ENCODE results near the gene RALGAPA2.

RALGAPA2 gene

DNA sequence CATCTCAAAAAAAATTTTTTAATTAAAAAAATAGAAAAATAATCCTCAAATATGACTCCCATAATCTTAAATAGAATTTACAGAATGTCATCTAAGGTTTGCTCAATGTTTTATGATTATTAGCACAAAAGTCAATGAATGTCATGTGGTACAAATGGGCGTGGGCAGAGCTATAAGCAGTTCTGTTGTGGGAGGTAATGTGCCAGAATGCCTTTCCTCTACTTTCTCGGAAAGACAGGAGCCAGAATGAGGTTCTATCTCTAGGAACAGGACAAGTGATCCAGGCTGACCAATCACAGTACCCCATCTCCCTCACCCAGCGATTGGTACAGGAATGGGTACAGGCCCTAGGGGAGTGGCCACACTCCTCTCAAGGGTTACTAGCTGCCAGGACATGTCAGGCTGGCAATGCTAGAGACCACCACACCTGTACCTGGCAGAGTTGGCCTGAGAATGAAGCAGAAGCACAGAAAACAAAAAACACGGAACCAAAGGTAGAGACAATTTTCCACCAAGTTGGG is 15.1 kb downstream of the RALGAPA2 start:
- no peaks in the 10 kb centered on the region for H3K27me3 ChIP-seq (ENCODE audit: insufficient read depth, low read length)

GRCh38 chr20:20695250-20695816 is 17.1 kb downstream of the RALGAPA2 start:
- H3K4me1 ChIP-seq (ENCODE audit: insufficient read depth, low read length): no peaks in the 10 kb centered on the region
- no peaks in the 10 kb centered on the region for H3K36me3 ChIP-seq (ENCODE audit: insufficient read depth, low read depth, low read length)
- no peak overlapping the region for H3K4me3 ChIP-seq (ENCODE audit: low read length)
- no peak overlapping the region for H3K9ac ChIP-seq (ENCODE audit: low read depth, low read length)
- no peaks in the 10 kb centered on the region for H3K9me3 ChIP-seq (ENCODE audit: insufficient read depth, low read depth, low read length)
- no peak overlapping the region for H3K27ac ChIP-seq (ENCODE audit: low read length)
- H3K27me3 ChIP-seq (ENCODE audit: insufficient read depth, low read length): no peaks in the 10 kb centered on the region

More for the DNA sequence above, 15.1 kb downstream of the RALGAPA2 start:
- no peak overlapping the region for H3K4me3 ChIP-seq (ENCODE audit: low read length)
- H3K9me3 ChIP-seq (ENCODE audit: insufficient read depth, low read depth, low read length): no peaks in the 10 kb centered on the region
- no peaks in the 10 kb centered on the region for H3K4me1 ChIP-seq (ENCODE audit: insufficient read depth, low read length)
- H3K9ac ChIP-seq (ENCODE audit: low read depth, low read length): no peak overlapping the region
- H3K27ac ChIP-seq (ENCODE audit: low read length): no peak overlapping the region
- H3K36me3 ChIP-seq (ENCODE audit: insufficient read depth, low read depth, low read length): no peaks in the 10 kb centered on the region

- Histone ChIP-seq H3K27ac (ENCODE audit: low read length) (no peak overlapping the region), H3K9me3 (ENCODE audit: insufficient read depth, low read depth, low read length) (no peaks in the 10 kb centered on the region), H3K27me3 (ENCODE audit: insufficient read depth, low read length) (no peaks in the 10 kb centered on the region), H3K4me1 (ENCODE audit: insufficient read depth, low read length) (no peaks in the 10 kb centered on the region), H3K9ac (ENCODE audit: low read depth, low read length) (no peak overlapping the region), H3K36me3 (ENCODE audit: insufficient read depth, low read depth, low read length) (no peaks in the 10 kb centered on the region), H3K4me3 (ENCODE audit: low read length) (no peak overlapping the region)
Measured at GRCh38 chr20:20694591-20694990, 17.9 kb downstream of the RALGAPA2 start.

GRCh38 chr20:20692587-20692986 is 19.9 kb downstream of the RALGAPA2 start:
- no peak overlapping the region for H3K27ac ChIP-seq (ENCODE audit: low read length)
- no peak overlapping the region for H3K9ac ChIP-seq (ENCODE audit: low read depth, low read length)
- no peak overlapping the region for H3K4me3 ChIP-seq (ENCODE audit: low read length)
- no peaks in the 10 kb centered on the region for H3K4me1 ChIP-seq (ENCODE audit: insufficient read depth, low read length)
- H3K36me3 ChIP-seq (ENCODE audit: insufficient read depth, low read depth, low read length): no peaks in the 10 kb centered on the region
- H3K27me3 ChIP-seq (ENCODE audit: insufficient read depth, low read length): no peaks in the 10 kb centered on the region
- H3K9me3 ChIP-seq (ENCODE audit: insufficient read depth, low read depth, low read length): no peaks in the 10 kb centered on the region

DNA sequence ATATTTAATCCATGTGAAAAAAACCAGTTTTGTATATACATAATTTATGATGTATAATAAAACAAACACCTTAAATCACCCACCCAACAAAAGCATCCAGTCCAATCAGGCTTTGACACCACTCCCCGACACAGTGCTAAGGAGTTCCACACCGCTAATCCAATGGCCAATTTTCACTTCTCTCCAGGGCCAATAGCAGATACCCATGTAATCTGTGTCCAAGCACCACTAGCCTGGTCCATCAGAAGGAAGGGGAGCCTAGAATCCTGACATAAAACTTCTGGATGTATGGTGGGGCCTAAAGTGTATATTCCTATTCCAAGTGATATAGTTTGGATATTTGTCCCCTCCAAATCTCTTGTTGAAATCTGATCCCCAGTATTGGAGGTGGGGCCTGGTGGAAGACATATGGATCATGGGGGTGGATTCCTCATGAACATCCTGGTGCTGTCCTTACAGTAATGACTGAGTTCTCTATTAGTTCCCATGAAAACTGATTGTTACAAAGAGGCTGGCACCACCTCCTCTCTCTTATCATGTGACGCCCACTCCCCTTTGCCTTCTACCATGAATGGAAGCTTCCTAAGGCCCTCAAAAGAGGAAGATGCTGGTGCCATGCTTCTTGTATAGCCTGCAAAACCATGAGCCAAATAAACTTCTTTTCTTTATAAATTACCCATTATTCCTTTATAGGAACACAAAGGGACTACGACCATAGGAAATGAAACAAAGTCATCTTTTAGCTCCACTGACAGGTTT is 20.8 kb downstream of the RALGAPA2 start:
- Histone ChIP-seq H3K36me3 (ENCODE audit: insufficient read depth, low read depth, low read length) (no peaks in the 10 kb centered on the region), H3K9ac (ENCODE audit: low read depth, low read length) (no peak overlapping the region), H3K27ac (ENCODE audit: low read length) (no peak overlapping the region), H3K9me3 (ENCODE audit: insufficient read depth, low read depth, low read length) (no peaks in the 10 kb centered on the region), H3K4me1 (ENCODE audit: insufficient read depth, low read length) (no peaks in the 10 kb centered on the region), H3K4me3 (ENCODE audit: low read length) (no peak overlapping the region), H3K27me3 (ENCODE audit: insufficient read depth, low read length) (no peaks in the 10 kb centered on the region)

DNA sequence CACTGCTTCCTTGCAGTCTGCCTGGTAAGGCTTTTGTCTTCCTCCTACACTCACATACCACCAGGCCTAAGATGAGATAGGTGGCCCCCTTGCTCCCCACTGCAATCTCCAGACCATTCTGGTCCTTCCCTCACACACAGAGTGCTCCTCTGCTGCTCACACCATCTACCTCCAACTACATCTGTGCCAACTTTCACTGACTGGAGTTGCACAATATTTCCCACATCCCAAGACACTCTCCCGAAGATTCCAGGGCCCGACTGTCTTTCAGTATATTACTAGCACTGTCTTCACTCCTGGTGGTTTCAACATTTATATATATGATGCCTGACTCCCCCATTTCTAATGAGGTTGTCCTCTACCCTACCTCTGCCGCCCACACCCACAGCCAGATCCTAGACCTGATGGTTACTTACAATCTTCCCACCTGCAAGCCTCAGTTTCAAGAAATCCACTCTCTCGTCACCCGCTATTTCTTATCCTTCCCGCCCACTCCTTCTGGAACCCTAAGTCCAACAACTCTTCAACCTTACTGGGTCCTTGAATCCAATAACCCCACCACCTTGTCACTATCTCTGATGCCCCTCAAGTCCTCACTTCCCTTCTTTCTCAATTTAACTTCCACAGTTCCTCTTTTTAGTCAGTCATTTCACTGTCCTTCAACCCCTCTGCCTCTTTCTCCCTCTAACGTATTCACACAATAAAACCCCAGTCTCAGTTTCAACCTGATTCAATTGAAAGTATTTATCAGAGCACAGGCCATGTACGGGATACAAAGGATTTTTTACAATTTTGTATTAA is 21.6 kb downstream of the RALGAPA2 start:
- no peak overlapping the region for H3K9ac ChIP-seq (ENCODE audit: low read depth, low read length)
- no peaks in the 10 kb centered on the region for H3K9me3 ChIP-seq (ENCODE audit: insufficient read depth, low read depth, low read length)
- no peaks in the 10 kb centered on the region for H3K27me3 ChIP-seq (ENCODE audit: insufficient read depth, low read length)
- no peak overlapping the region for H3K4me3 ChIP-seq (ENCODE audit: low read length)
- H3K27ac ChIP-seq (ENCODE audit: low read length): no peak overlapping the region
- H3K36me3 ChIP-seq (ENCODE audit: insufficient read depth, low read depth, low read length): no peaks in the 10 kb centered on the region
- H3K4me1 ChIP-seq (ENCODE audit: insufficient read depth, low read length): no peaks in the 10 kb centered on the region

DNA sequence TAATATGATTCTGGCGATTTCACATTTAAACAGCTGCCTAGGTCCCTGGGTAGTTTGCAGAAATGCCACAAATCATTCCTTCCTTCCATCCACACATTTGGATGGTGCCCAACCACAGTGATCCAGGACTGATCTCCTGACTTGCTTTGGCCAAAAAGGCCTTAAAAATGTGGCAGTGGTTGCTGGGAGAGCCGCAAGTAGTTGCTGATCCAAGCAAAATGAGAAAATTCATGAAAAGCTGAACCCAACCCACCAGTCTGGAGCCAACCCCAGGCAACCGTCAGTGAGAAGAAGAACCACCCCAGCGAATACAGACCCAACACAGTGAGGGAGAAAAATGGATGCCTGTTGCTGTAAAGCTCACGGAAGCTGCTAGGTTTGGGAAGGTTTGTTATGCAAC is 25.1 kb downstream of the RALGAPA2 start:
- H3K27me3 ChIP-seq (ENCODE audit: insufficient read depth, low read length): no peaks in the 10 kb centered on the region
- H3K4me1 ChIP-seq (ENCODE audit: insufficient read depth, low read length): no peaks in the 10 kb centered on the region
- no peak overlapping the region for H3K4me3 ChIP-seq (ENCODE audit: low read length)
- no peak overlapping the region for H3K9ac ChIP-seq (ENCODE audit: low read depth, low read length)
- no peaks in the 10 kb centered on the region for H3K36me3 ChIP-seq (ENCODE audit: insufficient read depth, low read depth, low read length)
- H3K9me3 ChIP-seq (ENCODE audit: insufficient read depth, low read depth, low read length): no peaks in the 10 kb centered on the region
- no peak overlapping the region for H3K27ac ChIP-seq (ENCODE audit: low read length)

DNA sequence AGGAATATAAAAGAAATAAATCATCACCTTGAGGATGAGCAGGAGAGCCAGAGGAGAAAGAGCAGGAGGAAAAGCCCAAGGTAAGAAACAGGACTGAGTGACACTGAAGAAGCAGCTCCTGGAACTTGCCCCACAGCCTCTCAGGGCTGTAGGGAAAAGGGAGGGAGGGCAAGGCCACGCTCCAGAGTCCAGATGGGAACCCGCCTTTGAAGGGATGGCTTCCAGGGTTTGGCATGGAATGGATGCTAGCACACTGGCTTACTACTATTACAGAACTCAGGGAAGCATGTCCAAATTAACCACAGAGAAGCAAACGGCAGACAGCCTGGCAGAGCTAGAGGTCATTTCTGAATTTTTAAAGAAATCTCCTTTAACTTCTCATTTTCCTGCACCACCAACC is 26.8 kb downstream of the RALGAPA2 start:
- no peaks in the 10 kb centered on the region for H3K36me3 ChIP-seq (ENCODE audit: insufficient read depth, low read depth, low read length)
- H3K9me3 ChIP-seq (ENCODE audit: insufficient read depth, low read depth, low read length): no peaks in the 10 kb centered on the region
- H3K27ac ChIP-seq (ENCODE audit: low read length): no peak overlapping the region
- H3K4me1 ChIP-seq (ENCODE audit: insufficient read depth, low read length): no peaks in the 10 kb centered on the region; the same call in 1 of the 2 replicates
- H3K27me3 ChIP-seq (ENCODE audit: insufficient read depth, low read length): no peaks in the 10 kb centered on the region
- no peak overlapping the region for H3K4me3 ChIP-seq (ENCODE audit: low read length)
- H3K9ac ChIP-seq (ENCODE audit: low read depth, low read length): no peak overlapping the region

DNA sequence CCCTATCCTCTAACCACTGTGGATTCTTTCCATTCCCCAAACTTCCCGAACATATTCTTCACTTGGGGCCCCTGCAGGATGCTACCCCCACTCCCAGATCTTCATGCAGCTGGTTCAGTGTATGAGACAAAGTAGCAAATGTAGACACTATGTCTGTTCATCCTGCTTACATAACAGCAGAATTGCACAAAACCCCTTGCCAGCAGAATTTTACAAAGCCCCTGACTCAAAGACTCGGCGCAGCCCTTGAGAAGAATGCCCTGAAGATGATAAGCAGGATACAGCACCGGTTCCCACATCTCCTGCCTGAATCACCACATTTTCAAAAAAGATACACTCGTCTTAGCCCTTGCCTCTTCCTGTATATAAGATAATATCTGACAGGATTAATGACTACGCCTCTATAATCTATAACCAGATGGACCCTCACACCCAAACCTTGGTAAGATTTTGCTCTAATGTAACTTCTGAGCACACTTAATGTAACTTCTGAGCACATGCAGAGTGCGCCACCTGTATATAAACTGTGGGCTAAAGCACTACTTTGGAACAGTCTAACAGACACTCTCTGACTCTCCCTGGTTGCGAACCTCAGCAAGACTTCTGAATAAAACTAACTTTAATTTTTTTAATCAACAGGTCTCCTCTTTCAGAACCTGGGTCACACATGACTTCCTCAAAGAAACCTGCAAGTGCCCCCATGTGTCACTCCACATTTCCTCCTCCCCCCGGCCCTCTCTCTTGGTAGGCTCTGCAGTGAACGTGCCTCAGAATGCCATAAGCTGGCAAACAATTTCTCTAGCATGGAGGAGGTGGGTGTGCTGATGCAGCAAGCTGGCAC is 28.7 kb downstream of the RALGAPA2 start:
- Histone ChIP-seq H3K27me3 (ENCODE audit: insufficient read depth, low read length) (no peaks in the 10 kb centered on the region), H3K4me1 (ENCODE audit: insufficient read depth, low read length) (no peaks in the 10 kb centered on the region; the same call in 1 of the 2 replicates), H3K36me3 (ENCODE audit: insufficient read depth, low read depth, low read length) (no peaks in the 10 kb centered on the region), H3K4me3 (ENCODE audit: low read length) (no peak overlapping the region), H3K9ac (ENCODE audit: low read depth, low read length) (no peak overlapping the region), H3K27ac (ENCODE audit: low read length) (no peak overlapping the region), H3K9me3 (ENCODE audit: insufficient read depth, low read depth, low read length) (no peaks in the 10 kb centered on the region)

GRCh38 chr20:20683020-20683419 is 29.4 kb downstream of the RALGAPA2 start:
- H3K9me3 ChIP-seq (ENCODE audit: insufficient read depth, low read depth, low read length): no peaks in the 10 kb centered on the region
- H3K27ac ChIP-seq (ENCODE audit: low read length): no peak overlapping the region
- H3K27me3 ChIP-seq (ENCODE audit: insufficient read depth, low read length): no peaks in the 10 kb centered on the region
- no peak overlapping the region for H3K9ac ChIP-seq (ENCODE audit: low read depth, low read length)
- H3K36me3 ChIP-seq (ENCODE audit: insufficient read depth, low read depth, low read length): no peaks in the 10 kb centered on the region
- H3K4me1 ChIP-seq (ENCODE audit: insufficient read depth, low read length): no peaks in the 10 kb centered on the region; the same call in 1 of the 2 replicates
- no peak overlapping the region for H3K4me3 ChIP-seq (ENCODE audit: low read length)

DNA sequence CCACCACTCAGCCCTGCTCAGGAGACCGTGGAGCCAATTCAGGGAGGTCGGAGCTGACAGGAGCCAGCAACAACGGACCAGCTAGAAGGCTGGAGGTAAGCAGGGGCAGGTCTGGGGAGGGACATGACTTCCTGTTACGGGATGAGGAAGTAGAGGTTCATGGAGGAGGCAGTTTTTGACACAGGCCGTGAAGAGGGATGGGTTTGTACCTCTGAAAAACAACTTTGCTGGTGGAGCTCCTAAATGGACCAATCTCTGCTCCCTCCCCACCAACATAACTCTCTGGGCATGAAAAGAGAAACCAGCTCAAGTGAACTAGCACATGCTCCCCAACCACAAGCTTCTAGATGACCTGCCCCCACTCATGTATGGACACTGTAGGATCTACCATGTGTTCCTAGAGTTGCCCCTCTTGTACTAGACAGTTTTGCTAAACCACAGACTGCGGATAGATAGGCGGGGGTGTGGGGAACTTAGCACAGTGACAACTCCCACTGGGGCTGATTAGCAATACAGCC is 31.4 kb downstream of the RALGAPA2 start:
- Histone ChIP-seq H3K9me3 (ENCODE audit: insufficient read depth, low read depth, low read length) (no peaks in the 10 kb centered on the region), H3K4me3 (ENCODE audit: low read length) (no peak overlapping the region), H3K9ac (ENCODE audit: low read depth, low read length) (no peak overlapping the region), H3K36me3 (ENCODE audit: insufficient read depth, low read depth, low read length) (no peaks in the 10 kb centered on the region), H3K27ac (ENCODE audit: low read length) (no peak overlapping the region), H3K27me3 (ENCODE audit: insufficient read depth, low read length) (no peaks in the 10 kb centered on the region), H3K4me1 (ENCODE audit: insufficient read depth, low read length) (no peaks in the 10 kb centered on the region; the same call in 1 of the 2 replicates)
